VCaP (cell line): ENCODE results near the gene PCSK2.

Source experiments
- H3K27ac ChIP-seq: fragments of 450-650 bp; 2 replicates; pipeline ENCODE4 v1.5.1; 2017
- TF ChIP-seq, protein P1 (sequence below): fragments of 450-650 bp; conservative IDR thresholded peaks from 2 replicates; pipeline ENCODE4 v1.5.1; 2017; ENCODE audit warnings: mild to moderate bottlenecking, moderate library complexity

The PCSK2 gene

DNA sequence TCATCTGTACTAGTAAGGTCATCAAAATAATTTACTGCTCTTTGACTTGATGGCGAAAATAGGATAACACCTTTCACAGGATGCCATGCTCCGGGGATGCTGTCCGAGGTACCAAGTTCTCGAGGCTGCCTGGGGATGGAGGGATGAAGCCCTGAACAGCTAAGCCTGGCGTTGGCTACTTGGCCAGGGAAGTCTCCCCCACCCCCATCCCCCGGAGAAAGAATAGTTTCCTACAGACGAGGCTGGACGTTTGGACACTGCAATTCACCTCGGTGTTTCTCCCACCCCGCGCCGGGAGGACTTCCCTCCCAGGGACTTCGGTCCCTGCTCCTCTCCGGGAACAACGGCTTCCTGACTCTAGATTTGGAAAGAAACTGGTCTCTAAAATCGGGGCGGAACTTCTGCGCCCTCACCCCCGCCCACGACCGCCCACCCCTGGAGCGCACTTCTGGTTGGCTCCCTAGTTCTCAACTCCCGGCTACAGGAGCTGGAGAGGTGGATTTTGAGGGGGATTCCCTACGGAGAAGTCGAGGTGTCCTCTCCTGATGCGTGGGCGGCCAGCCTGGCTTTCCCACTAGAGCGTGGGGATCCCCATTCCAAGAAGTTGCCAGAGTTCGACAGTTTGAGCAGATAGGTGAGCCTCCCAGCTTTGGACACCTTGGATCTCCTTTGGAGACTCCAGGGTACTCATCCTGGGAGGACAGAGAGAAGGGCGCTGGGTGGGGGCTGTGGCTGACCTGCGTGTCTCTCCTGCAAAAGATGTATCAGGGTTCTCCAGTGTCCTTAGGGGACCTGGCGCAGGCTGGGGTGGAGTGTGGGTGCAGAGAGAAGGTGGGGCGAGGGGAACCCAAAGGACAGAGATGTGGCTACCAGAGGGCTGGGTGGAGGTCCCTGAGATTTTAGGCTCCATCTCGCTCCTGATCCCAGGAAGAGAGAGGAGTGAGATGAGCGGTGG is 1.1 kb downstream of the PCSK2 start:
- TF ChIP-seq, protein P1, sequence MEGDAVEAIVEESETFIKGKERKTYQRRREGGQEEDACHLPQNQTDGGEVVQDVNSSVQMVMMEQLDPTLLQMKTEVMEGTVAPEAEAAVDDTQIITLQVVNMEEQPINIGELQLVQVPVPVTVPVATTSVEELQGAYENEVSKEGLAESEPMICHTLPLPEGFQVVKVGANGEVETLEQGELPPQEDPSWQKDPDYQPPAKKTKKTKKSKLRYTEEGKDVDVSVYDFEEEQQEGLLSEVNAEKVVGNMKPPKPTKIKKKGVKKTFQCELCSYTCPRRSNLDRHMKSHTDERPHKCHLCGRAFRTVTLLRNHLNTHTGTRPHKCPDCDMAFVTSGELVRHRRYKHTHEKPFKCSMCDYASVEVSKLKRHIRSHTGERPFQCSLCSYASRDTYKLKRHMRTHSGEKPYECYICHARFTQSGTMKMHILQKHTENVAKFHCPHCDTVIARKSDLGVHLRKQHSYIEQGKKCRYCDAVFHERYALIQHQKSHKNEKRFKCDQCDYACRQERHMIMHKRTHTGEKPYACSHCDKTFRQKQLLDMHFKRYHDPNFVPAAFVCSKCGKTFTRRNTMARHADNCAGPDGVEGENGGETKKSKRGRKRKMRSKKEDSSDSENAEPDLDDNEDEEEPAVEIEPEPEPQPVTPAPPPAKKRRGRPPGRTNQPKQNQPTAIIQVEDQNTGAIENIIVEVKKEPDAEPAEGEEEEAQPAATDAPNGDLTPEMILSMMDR: no peak

DNA sequence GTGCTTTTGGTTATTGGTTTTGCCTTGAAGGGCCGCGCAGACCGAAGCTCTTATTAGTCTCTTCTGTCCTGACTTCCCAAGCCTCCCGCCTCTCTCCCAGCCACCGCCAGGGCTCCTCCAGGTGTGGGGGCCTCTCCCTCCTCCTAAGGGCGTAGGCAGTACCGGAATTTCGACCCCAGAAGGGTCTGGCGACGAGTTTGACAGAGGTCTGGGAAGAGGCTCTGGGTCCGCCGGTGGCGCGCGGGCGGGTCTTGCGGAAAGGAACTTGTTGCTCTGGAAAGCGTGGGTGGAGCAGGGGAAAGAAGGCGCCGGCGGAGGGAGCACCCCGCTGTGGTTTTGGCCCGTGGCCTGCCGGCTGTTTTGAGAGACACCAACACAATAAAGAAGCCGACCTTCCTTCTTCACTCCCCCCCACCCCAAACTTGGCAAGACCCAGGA is 1.8 kb downstream of the PCSK2 start:
- no peak overlapping the region for H3K27ac ChIP-seq
- TF ChIP-seq, protein P1: no peak

More for the DNA sequence above, 1.1 kb downstream of the PCSK2 start:
- H3K27ac ChIP-seq: no peak overlapping the region

- no peak overlapping the region for H3K27ac ChIP-seq
- TF ChIP-seq, protein P1: no peak
These were observed 2.4 kb downstream of the PCSK2 start for GRCh38 chr20:17229256-17229655.

DNA sequence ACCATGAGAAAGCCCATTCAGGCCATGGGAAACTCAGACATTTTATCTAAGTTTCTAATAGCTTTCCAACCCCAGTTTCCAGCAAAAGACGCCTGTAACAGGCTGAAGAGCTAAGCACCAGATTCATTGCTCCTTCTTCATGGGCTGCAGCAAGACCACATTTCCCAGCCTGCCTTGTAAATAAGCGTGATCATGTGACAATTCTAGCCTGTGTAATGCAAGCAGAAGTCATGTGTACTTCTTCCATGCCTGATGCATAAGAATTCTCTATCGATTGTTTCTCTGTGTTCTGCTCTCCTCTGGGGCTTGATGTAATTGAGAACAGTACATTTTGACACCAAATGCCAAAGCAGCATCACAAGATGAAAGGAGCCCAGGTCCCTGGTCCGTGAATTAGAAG is 6.8 kb downstream of the PCSK2 start:
- no peak overlapping the region for H3K27ac ChIP-seq
- TF ChIP-seq, protein P1: no peak

- no peak overlapping the region for H3K27ac ChIP-seq
- TF ChIP-seq, protein P1: no peak
These were observed 9.9 kb downstream of the PCSK2 start for GRCh38 chr20:17236766-17237165.

DNA sequence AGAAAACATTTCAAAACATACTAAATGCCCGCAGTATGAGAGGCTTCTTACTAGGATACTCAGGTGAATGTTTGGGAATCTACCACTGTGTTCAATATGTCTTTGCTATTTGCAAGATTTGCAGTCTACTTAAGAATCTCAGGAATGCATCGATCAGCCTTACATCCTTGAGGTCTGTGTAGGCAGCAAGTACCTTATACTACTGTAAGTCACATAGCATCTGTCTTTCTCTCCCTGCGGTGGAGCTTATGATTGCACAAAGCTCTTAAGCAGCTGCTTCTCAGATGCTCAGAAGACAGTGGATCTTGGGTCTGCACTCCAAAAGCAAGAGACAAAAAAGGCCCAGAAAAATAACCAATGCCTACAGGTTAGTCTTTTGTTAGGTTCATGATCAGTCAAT is 21.4 kb downstream of the PCSK2 start:
- H3K27ac ChIP-seq: no peak overlapping the region
- TF ChIP-seq, protein P1: no peak

- TF ChIP-seq, protein P1: no peak
- no peak overlapping the region for H3K27ac ChIP-seq
These were observed 35.9 kb downstream of the PCSK2 start for GRCh38 chr20:17262786-17263185.
